ENCODE measurements around the gene DPPA5.

DNA sequence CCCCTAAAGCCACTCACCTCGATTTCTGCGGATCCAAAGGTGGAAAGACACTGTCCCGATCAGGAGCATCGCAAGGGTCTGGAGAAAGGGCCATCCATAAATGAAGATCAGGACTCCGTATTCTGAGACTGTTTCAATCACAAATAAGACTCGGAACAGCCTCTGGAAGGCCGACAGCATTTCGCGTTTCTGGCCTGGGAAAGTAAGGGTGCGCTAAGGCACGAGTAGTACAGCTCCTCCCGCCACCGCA is 44.6 kb downstream of the DPPA5 start:
- TF ChIP-seq, protein P1, sequence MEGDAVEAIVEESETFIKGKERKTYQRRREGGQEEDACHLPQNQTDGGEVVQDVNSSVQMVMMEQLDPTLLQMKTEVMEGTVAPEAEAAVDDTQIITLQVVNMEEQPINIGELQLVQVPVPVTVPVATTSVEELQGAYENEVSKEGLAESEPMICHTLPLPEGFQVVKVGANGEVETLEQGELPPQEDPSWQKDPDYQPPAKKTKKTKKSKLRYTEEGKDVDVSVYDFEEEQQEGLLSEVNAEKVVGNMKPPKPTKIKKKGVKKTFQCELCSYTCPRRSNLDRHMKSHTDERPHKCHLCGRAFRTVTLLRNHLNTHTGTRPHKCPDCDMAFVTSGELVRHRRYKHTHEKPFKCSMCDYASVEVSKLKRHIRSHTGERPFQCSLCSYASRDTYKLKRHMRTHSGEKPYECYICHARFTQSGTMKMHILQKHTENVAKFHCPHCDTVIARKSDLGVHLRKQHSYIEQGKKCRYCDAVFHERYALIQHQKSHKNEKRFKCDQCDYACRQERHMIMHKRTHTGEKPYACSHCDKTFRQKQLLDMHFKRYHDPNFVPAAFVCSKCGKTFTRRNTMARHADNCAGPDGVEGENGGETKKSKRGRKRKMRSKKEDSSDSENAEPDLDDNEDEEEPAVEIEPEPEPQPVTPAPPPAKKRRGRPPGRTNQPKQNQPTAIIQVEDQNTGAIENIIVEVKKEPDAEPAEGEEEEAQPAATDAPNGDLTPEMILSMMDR (IDR thresholded peaks at IDR 0.05; ENCODE audit: poor library complexity, severe bottlenecking): no peak
- TF ChIP-seq SMC3 (conservative IDR thresholded peaks at IDR 0.05; ENCODE audit: poor library complexity) (no peak), EZH2 (IDR thresholded peaks at IDR 0.05; ENCODE audit: borderline replicate concordance, insufficient read depth, low read length, poor library complexity, severe bottlenecking) (no peak)
